HEK293 (cell line): ENCODE data around the gene THAP2.

ENCODE experiments used
- TF ChIP-seq, protein P1 (sequence below): fragments of 450-650 bp; formaldehyde crosslinking; IDR thresholded peaks from 2 replicates; pipeline ENCODE4 v1.5.1; 2016; ENCODE audit warnings: missing biosample characterization, missing genetic modification characterization, borderline replicate concordance

The THAP2 gene

DNA sequence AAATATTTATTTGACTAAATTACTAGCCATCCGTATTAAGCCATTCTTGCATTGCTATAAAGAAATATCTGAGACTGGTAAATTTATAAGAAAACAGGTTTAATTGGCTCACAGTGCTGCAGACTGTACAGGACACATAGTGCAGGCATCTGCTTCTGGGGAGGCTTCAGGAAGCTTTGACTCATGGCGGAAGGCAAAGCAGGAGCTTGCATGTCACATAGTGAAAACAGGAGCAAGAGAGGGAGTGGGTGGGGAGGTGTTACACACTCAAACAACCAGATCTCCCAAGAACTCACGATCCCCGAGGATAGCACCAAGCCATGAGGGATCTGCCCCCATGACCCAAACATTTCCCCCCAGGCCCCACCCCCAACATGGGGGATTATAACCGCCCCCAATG is 63.9 kb downstream of the THAP2 start (continued):
- TF ChIP-seq, protein P1, sequence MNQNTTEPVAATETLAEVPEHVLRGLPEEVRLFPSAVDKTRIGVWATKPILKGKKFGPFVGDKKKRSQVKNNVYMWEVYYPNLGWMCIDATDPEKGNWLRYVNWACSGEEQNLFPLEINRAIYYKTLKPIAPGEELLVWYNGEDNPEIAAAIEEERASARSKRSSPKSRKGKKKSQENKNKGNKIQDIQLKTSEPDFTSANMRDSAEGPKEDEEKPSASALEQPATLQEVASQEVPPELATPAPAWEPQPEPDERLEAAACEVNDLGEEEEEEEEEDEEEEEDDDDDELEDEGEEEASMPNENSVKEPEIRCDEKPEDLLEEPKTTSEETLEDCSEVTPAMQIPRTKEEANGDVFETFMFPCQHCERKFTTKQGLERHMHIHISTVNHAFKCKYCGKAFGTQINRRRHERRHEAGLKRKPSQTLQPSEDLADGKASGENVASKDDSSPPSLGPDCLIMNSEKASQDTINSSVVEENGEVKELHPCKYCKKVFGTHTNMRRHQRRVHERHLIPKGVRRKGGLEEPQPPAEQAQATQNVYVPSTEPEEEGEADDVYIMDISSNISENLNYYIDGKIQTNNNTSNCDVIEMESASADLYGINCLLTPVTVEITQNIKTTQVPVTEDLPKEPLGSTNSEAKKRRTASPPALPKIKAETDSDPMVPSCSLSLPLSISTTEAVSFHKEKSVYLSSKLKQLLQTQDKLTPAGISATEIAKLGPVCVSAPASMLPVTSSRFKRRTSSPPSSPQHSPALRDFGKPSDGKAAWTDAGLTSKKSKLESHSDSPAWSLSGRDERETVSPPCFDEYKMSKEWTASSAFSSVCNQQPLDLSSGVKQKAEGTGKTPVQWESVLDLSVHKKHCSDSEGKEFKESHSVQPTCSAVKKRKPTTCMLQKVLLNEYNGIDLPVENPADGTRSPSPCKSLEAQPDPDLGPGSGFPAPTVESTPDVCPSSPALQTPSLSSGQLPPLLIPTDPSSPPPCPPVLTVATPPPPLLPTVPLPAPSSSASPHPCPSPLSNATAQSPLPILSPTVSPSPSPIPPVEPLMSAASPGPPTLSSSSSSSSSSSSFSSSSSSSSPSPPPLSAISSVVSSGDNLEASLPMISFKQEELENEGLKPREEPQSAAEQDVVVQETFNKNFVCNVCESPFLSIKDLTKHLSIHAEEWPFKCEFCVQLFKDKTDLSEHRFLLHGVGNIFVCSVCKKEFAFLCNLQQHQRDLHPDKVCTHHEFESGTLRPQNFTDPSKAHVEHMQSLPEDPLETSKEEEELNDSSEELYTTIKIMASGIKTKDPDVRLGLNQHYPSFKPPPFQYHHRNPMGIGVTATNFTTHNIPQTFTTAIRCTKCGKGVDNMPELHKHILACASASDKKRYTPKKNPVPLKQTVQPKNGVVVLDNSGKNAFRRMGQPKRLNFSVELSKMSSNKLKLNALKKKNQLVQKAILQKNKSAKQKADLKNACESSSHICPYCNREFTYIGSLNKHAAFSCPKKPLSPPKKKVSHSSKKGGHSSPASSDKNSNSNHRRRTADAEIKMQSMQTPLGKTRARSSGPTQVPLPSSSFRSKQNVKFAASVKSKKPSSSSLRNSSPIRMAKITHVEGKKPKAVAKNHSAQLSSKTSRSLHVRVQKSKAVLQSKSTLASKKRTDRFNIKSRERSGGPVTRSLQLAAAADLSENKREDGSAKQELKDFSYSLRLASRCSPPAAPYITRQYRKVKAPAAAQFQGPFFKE (tag by site-specific recombination): no peak
